GM18517 (cell line): ENCODE data around the gene TMEM147.

Experiments
- ATAC-seq: cut with Tn5 transposase; IDR thresholded peaks from one replicate; pipeline ENCODE4 v1.9.1; 2021; ENCODE audit warnings: mild to moderate bottlenecking, moderate library complexity; ENCODE audit not compliant: unreplicated experiment

Gene TMEM147

GRCh38 chr19:35545001-35545854, at the start of gene TMEM147:
Gene TMEM147 (plus strand): TSS chr19:35545626. CDS start chr19:35545740, 114 bp downstream.
- ATAC-seq = peak; percentile 71

- ATAC-seq = no peak
Measured at GRCh38 chr19:35497406-35497805, 48.0 kb upstream of the TMEM147 start.

- ATAC-seq = no peak
Measured at GRCh38 chr19:35498220-35498619, 47.2 kb upstream of the TMEM147 start.

DNA sequence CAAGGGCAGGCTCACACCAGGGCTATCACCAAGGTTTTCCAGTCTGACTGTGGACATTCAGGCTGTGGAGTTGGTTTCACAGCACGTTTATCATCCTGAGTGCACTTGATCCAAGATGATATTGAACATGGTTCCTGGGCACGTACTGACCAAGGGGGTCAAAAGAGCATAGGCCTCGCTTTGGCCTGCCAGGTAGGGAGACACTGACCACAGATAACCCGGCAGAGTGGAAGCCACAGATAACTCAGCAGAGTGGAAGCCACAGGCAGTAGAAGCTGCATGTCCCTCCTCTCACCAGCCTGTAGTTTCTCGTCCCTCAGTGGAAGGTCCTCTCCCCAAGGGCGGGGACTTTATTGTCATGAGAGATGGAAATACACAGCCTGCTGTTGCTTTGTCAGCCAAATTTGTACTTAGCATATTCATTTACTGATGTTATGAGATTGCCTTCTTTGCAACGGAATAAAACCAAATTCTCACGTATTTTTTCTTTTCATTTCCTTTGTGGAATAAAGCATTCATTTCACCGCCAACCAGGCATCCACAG, 46.4 kb upstream of the TMEM147 start:
- ATAC-seq = no peak

DNA sequence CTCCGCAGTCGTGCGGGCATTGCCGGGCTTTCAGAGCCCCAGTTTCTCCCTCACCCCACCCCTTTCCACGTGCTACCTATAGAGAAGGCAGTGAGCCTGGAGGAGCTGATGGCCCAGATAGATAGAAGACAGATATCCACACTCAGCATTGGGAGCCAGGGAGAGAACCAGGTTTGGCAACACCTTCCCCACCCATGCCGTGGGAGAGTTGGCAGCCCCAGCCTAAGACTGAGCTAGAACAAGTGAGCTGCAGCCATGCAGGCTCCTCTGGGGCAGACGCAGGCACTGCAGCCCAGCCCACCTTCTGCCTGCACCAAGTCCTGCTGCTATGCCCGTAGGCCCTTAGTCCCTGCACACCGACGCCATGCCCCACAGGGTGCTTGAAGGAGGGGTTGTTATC, 44.8 kb upstream of the TMEM147 start:
- no peak for ATAC-seq

- no peak for ATAC-seq
Measured at GRCh38 chr19:35501684-35502083, 43.7 kb upstream of the TMEM147 start.

GRCh38 chr19:35502751-35503150, 42.7 kb upstream of the TMEM147 start:
- ATAC-seq = no peak

- ATAC-seq = no peak
Measured at GRCh38 chr19:35506011-35506410, 39.4 kb upstream of the TMEM147 start.

DNA sequence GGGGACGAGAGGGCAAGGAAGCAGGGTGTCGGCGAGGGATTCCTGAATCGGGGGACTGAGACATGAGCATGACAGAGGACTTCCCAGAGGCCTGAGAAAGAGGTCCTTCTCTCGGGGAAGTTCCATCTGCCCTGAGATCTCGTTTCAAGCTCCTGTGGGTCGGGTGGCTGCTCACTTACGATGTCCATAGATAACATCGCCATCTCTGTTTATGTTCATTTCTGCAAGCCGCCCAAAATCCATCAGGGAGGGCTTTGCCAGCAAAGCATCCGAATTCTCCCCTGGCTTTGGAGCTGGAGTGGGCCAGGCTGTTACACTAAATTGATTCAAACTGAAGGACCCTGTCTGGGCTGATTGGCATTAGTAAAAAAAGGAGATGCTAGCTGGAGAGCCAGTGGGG, 37.9 kb upstream of the TMEM147 start:
- ATAC-seq = no peak

- no peak for ATAC-seq
Measured at GRCh38 chr19:35508129-35508528, 37.3 kb upstream of the TMEM147 start.

GRCh38 chr19:35509018-35509652, 36.3 kb upstream of the TMEM147 start:
- no peak for ATAC-seq

- no peak for ATAC-seq
Measured at GRCh38 chr19:35509861-35510625, 35.4 kb upstream of the TMEM147 start.

- no peak for ATAC-seq
Measured at GRCh38 chr19:35510626-35510964, 34.8 kb upstream of the TMEM147 start.

- ATAC-seq = no peak
Measured at GRCh38 chr19:35511337-35511736, 34.1 kb upstream of the TMEM147 start.

DNA sequence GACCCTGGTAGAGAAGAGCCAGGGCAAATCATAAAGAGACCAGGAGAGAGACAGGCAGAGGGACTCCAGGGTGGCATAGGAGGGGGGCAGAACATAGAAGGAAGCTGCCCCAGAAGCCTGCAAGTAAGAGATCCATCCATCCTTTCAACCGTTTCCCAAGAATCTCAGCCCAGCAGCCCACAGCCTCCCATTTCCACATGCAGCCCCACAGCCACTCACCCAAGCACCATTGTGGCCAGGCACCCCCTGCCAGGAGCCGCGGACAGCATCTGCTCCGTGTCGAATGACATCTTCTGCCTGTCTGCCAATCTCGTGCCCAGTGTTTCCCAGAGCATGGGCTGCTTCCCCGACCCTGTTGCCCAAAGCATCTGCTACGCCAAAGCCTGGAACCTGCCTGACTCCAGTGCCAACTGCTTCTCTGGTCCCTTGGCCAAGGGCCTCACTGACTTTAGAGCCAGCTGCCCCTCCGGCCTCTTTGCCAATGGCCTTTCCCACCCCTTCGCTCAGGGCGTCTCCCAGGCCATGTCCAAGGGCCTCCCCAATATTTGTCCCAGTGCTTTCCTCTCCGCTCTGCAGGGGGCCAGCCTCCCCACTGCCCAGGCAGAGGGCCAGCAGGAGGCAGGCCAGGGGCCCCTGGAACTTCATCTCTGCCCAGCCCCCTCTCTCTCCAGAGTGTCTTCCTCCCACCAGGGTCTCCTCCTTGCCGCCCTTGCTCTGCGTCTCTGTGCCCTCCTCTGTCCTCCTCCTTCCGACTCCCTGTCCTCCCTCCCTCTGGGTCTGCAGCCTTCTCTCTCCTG, 32.4 kb upstream of the TMEM147 start:
- ATAC-seq = no peak

DNA sequence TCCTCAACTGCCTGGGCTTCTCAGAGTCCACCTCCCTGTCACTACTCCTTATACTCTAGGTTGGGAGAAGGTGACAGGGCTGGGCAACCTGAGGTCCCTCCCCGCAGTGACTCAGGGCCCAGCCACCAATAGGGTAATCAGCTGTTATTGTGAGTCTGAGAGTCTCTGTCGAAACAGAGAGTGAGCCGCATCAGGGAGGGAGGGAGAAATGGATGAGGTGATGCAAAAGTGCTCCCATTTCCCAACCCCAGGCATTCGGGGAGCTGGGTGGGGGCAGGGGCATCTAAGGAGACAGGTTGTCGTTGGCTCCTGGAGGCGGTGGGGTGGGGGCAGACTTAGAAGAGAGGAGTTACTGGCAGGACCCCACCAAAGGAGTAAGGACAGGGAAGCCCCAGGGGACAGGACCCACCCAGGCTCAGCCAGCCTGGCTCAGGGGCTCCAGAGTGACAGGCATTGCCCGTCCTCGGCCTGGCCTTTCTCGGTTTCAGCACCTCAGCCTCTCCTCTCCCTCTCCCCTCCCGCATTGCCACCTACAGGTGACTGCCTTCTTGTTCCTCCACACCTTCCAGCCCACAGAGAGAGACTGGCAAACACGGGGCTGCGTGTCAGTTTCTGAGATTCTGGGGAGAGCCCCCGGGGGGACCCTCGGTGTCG, 31.7 kb upstream of the TMEM147 start, which contains the start of gene DMKN:
Gene DMKN, minus strand, starts transcription at position 22 of the 654 bp plus-strand sequence. CDS start 174 bp downstream, outside the sequence.
- no peak for ATAC-seq

- no peak for ATAC-seq
Measured at GRCh38 chr19:35514282-35514809, 31.1 kb upstream of the TMEM147 start.

DNA sequence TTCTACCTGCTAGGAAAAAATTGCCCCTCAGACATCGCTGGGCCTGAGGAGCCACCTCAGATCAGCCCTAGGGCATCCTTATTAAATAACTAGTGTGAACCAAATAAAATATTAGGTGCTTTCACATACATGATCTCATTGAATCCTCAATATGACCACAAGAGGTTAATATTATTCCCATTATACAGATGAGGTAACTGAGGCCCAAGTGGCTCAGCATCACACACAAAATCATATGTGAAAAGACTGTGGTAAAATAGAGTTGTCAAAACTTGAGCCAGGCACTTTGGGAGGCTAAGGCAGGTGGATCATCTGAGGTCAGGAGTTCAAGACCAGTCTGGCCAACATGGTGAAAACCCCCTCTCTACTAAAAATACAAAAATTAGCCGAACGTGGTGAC, 29.1 kb upstream of the TMEM147 start:
- ATAC-seq = no peak

GRCh38 chr19:35517342-35517741, 28.1 kb upstream of the TMEM147 start:
- no peak for ATAC-seq

- no peak for ATAC-seq
Measured at GRCh38 chr19:35518313-35518712, 27.1 kb upstream of the TMEM147 start.
